Endothelial cell of umbilical vein (primary cell): Measurements from ENCODE around the gene ZFAND6. TPM values are rescaled to one million over a fixed set of nuclear protein-coding genes. Genes with fewer than 3 reads are reported as not detected.

ENCODE experiments used
- BruUV-seq: library from RNA; stranded (reverse); fragments of 400-500 nt; replicated peaks from 2 replicates; lab custom pipeline; 2021; lab: Mats Ljungman, UMichigan
- CTCF ChIA-PET: fragments of 300-600, 350-600 bp; sonication (Branson Sonifier 250); formaldehyde crosslinking; loops from one replicate; lab custom pipeline; 2021; ENCODE audit warnings: antibody characterized with exemption, inconsistent platforms; lab: Charles Lee
- POLR2A ChIA-PET: fragments of 300-600, 350-600 bp; sonication (Branson Sonifier 250); formaldehyde crosslinking; loops from one replicate; lab custom pipeline; 2021; ENCODE audit warnings: antibody characterized with exemption, inconsistent platforms; lab: Charles Lee
- DNase-seq: peaks from one replicate; pipeline ENCODE4 v3.0.0-alpha.2; 2011; ENCODE audit warnings: low read depth, low spot score
- FAIRE-seq: peaks from 2 replicates; lab custom pipeline; 2011; peaks lifted over from hg19 to GRCh38; lab: Jason Lieb, UNC
- H2AFZ ChIP-seq: 2 replicates; pipeline ENCODE4 v1.6.0; 2012; ENCODE audit warnings: low read depth, low read length, control low read depth, inconsistent platforms
- H3K27ac ChIP-seq: 2 replicates; pipeline ENCODE4 v1.5.1; 2011; ENCODE audit warnings: low read depth, mild to moderate bottlenecking, control low read depth, low read length, moderate library complexity; ENCODE audit not compliant: insufficient read depth
- H3K27me3 ChIP-seq, 2 experiments: 2 replicates each; pipeline versions ENCODE4 v1.6.0 to v1.6.1; 2011; ENCODE audit warnings: low read length in 2 of 2, mixed read lengths in 1 of 2; ENCODE audit not compliant: control insufficient read depth in 2 of 2, insufficient read depth in 2 of 2
- H3K36me3 ChIP-seq, 2 experiments: 2 replicates in 1 of 2; 3 replicates in 1 of 2; pipeline ENCODE4 v1.5.1; 2011; ENCODE audit warnings: low read length in 2 of 2, mild to moderate bottlenecking in 1 of 2, moderate library complexity in 1 of 2; ENCODE audit not compliant: control insufficient read depth in 2 of 2, insufficient read depth in 2 of 2; ENCODE audit errors: extremely low read depth in 1 of 2
- H3K4me1 ChIP-seq: 3 replicates; pipeline ENCODE4 v1.5.1; 2011; ENCODE audit warnings: mild to moderate bottlenecking, low read length; ENCODE audit not compliant: control insufficient read depth, insufficient read depth; ENCODE audit errors: extremely low read depth
- H3K4me2 ChIP-seq: 2 replicates; pipeline ENCODE4 v1.6.1; 2011; ENCODE audit warnings: low read length, control low read depth, mixed read lengths; ENCODE audit not compliant: insufficient read depth
- H3K4me3 ChIP-seq, 3 experiments: fragments of 200-600 bp in 1 of 3; sonication (generic), shearing (Covaris generic) in 1 of 3; replicated peaks in 1 of 3; 2 replicates each; pipeline ENCODE4 v1.5.1; 2011 to 2016; ENCODE audit warnings: control low read depth in 3 of 3, low read length in 3 of 3, mild to moderate bottlenecking in 2 of 3, inconsistent platforms in 1 of 3, low read depth in 1 of 3, moderate library complexity in 1 of 3; ENCODE audit not compliant: insufficient read depth in 1 of 3
- H3K79me2 ChIP-seq: 2 replicates; pipeline ENCODE4 v1.6.0; 2012; ENCODE audit warnings: low read length, inconsistent platforms; ENCODE audit not compliant: control insufficient read depth, insufficient read depth
- H3K9ac ChIP-seq: replicated peaks from 2 replicates; pipeline ENCODE3; 2011; ENCODE audit warnings: low read length, control low read depth; ENCODE audit not compliant: insufficient read depth; ENCODE audit errors: extremely low read depth
- H3K9me1 ChIP-seq: replicated peaks from 3 replicates; pipeline ENCODE4 v1.6.0; 2011; ENCODE audit warnings: mild to moderate bottlenecking, low read length; ENCODE audit not compliant: control insufficient read depth, insufficient read depth; ENCODE audit errors: extremely low read depth
- H3K9me3 ChIP-seq: replicated peaks from 2 replicates; pipeline ENCODE4 v1.5.1; 2012; ENCODE audit warnings: low read length, inconsistent platforms; ENCODE audit not compliant: control insufficient read depth, insufficient read depth
- H4K20me1 ChIP-seq: replicated peaks from 2 replicates; pipeline ENCODE3; 2011; ENCODE audit warnings: mild to moderate bottlenecking, low read length; ENCODE audit not compliant: control insufficient read depth, insufficient read depth; ENCODE audit errors: extremely low read depth
- CTCF ChIP-seq, 2 donors: IDR thresholded peaks; 1 replicate in 1 of 2; 2 replicates in 1 of 2; pipeline ENCODE4 v1.5.1; 2011; ENCODE audit warnings: low read length in 2 of 2, mild to moderate bottlenecking in 2 of 2, moderate library complexity in 2 of 2, control low read depth in 1 of 2, inconsistent platforms in 1 of 2, low read depth in 1 of 2; ENCODE audit not compliant: insufficient read depth in 1 of 2; ENCODE audit errors: extremely low read depth in 1 of 2
- EZH2 ChIP-seq: IDR thresholded peaks from 2 replicates; pipeline ENCODE4 v1.6.1; 2012; ENCODE audit warnings: borderline replicate concordance, low read depth, mild to moderate bottlenecking, moderate library complexity, low read length, inconsistent platforms; ENCODE audit not compliant: severe bottlenecking
- FOS ChIP-seq: IDR thresholded peaks from 2 replicates; pipeline ENCODE4 v1.6.1; 2011; ENCODE audit warnings: mild to moderate bottlenecking, low read length, moderate library complexity, borderline replicate concordance; ENCODE audit not compliant: insufficient read depth
- GATA2 ChIP-seq: IDR thresholded peaks from 2 replicates; pipeline ENCODE4 v1.7.0; 2011; ENCODE audit warnings: low read depth, mild to moderate bottlenecking, moderate library complexity, mixed read lengths, low read length; ENCODE audit not compliant: insufficient read length, insufficient read depth
- JUN ChIP-seq: IDR thresholded peaks from 2 replicates; pipeline ENCODE4 v1.6.1; 2011; ENCODE audit warnings: borderline replicate concordance, low read depth; ENCODE audit not compliant: insufficient read length, insufficient read depth
- MAX ChIP-seq: IDR thresholded peaks from 2 replicates; pipeline ENCODE4 v1.6.1; 2011; ENCODE audit not compliant: insufficient read depth, insufficient read length
- MYC ChIP-seq: IDR thresholded peaks from one replicate; pipeline ENCODE4 v1.6.1; 2011; ENCODE audit warnings: mild to moderate bottlenecking, low read depth, low read length
- POLR2A ChIP-seq: IDR thresholded peaks from 2 replicates; pipeline ENCODE4 v1.6.1; 2012; ENCODE audit warnings: low read depth, mild to moderate bottlenecking, control low read depth, low read length
- POLR2AphosphoS5 ChIP-seq: IDR thresholded peaks from 2 replicates; pipeline ENCODE4 v1.6.1; 2012; ENCODE audit warnings: low read depth, mild to moderate bottlenecking, control low read depth, low read length, moderate library complexity; ENCODE audit not compliant: insufficient read depth
- dilution Hi-C: fragments of 300-500 bp; cut with MboI; formaldehyde crosslinking; loops from one replicate; pipeline ENCODE4 v1.15.0; 2019; ENCODE audit warnings: low sequenced_read_pairs; ENCODE audit not compliant: extremely low pct_ligation_motif_present
- intact Hi-C: fragments of 100-400 bp; cut with micrococcal nuclease; formaldehyde crosslinking; loops from one replicate; pipeline ENCODE4 v1.10.0; 2022
- polyA plus RNA-seq, 4 experiments: library from polyadenylated mRNA; depleted of rRNA in 3 of 4; stranded (reverse) in 3 of 4; unstranded in 1 of 4; fragments of >200 nt; gene quantifications; 2 replicates each; pipeline versions ENCODE4 v1.2.1 to v1.2.3, GENCODE V29; 2011 to 2012; ENCODE audit warnings: missing spikeins in 1 of 4
- total RNA-seq: library from RNA; stranded (reverse); gene quantifications from 2 replicates; pipeline ENCODE4 v1.2.3, GENCODE V29; 2021

ZFAND6 gene
- total and polyA plus RNA-seq, 2 donors (not counting 3 experiments of a cell fraction or from before 2014, with no cell fraction given): 50.3 to 97.9 TPM

- H3K4me2 ChIP-seq: no peak overlapping the region
- H3K9me1 ChIP-seq: no peaks in the 10 kb centered on the region
- H3K36me3 ChIP-seq: no peaks in the 10 kb centered on the region
- peaks cover 13% of the 10 kb centered on the region for H3K4me1 ChIP-seq
- FAIRE-seq (no peak), DNase-seq (no peak)
- no peak overlapping the region for H3K9ac ChIP-seq
- TF ChIP-seq FOS (no peak), GATA2 (no peak), CTCF (IDR thresholded peaks at IDR 0.05; ENCODE audit: extremely low read depth in 1 of 2, insufficient read depth in 1 of 2, low read depth in 1 of 2, low read length in 2 of 2) (no peak), MYC (no peak), POLR2AphosphoS5 (no peak), EZH2 (no peak), POLR2A (no peak), MAX (no peak), JUN (no peak)
- ChIA-PET CTCF (no interaction called here), POLR2A (no interaction called here)
- peaks cover 91% of the 10 kb centered on the region for H3K79me2 ChIP-seq
- no peaks in the 10 kb centered on the region for H3K27me3 ChIP-seq
- no peaks in the 10 kb centered on the region for H3K9me3 ChIP-seq
- H3K4me3 ChIP-seq: no peak overlapping the region
- intact Hi-C loops: no loop called here
- peaks cover 5% of the 10 kb centered on the region for H4K20me1 ChIP-seq
- H2AFZ ChIP-seq: no peak overlapping the region
- no peak overlapping the region for H3K27ac ChIP-seq
- dilution Hi-C loops: no loop called here
- BruUV-seq: no TSS peak
Observed at GRCh38 chr15:80068578-80068977, 9.1 kb downstream of the ZFAND6 start.
